ENCODE measurements around the gene FOXK2.
"Not testable (repeated sequence)": the region's sequence is repeated elsewhere in the genome, so short reads cannot be mapped to it uniquely, and the experiment has no call there.

The FOXK2 gene

GRCh38 chr17:82547981-82548380, 28.4 kb downstream of the FOXK2 start:
- H3K4me3 ChIP-seq (ENCODE audit: low read depth, low read length) = no peak overlapping the region
- TF ChIP-seq MYC (IDR thresholded peaks at IDR 0.05; ENCODE audit: low read depth, low read length) (no peak), CTCF (IDR thresholded peaks at IDR 0.05; ENCODE audit: low read depth, low read length) (no peak), POLR2A (IDR thresholded peaks at IDR 0.05; ENCODE audit: extremely low read depth, insufficient read length) (no peak)
- TF ChIP-seq, protein P1, sequence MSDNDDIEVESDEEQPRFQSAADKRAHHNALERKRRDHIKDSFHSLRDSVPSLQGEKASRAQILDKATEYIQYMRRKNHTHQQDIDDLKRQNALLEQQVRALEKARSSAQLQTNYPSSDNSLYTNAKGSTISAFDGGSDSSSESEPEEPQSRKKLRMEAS (IDR thresholded peaks at IDR 0.05; ENCODE audit: low read depth, low read length) = no peak
- no peak for DNase-seq (ENCODE audit: low read depth)

DNA sequence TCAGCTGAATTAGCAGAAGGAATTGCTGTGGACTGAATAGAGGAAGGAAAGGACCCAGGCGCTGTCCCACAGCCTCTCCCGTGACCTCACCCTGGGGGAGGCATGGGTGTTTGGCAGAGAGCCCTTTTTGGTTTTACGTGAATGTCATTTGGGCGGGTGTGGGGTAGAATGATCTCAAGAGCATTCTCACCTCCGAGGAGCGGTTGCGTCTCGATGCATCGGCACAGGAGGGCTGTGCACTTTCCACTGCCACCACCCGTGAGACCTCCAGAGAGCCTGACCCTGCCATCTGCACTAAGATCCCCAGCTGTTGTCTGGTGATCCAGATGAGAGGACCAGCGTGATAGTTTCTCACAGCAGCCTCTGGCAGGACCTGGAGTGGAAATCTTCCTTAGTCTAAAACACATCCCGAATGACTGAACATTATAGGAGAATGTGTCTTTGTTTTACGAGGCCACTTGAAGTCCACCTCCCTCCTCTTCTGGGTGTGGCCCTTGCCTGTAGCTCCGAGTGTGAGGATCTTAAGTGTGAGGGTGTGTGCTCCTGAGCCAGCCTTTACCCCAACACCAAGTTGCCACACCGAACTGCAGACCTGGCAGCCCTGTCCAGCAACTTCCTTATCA, 29.3 kb downstream of the FOXK2 start:
- no peak overlapping the region for H3K4me3 ChIP-seq (ENCODE audit: low read depth, low read length)
- DNase-seq (ENCODE audit: low read depth) = peak; percentile 46
- TF ChIP-seq POLR2A (IDR thresholded peaks at IDR 0.05; ENCODE audit: extremely low read depth, insufficient read length) (no peak), MYC (IDR thresholded peaks at IDR 0.05; ENCODE audit: low read depth, low read length) (no peak), CTCF (IDR thresholded peaks at IDR 0.05; ENCODE audit: low read depth, low read length) (no peak)
- TF ChIP-seq, protein P1 (IDR thresholded peaks at IDR 0.05; ENCODE audit: low read depth, low read length) = no peak

DNA sequence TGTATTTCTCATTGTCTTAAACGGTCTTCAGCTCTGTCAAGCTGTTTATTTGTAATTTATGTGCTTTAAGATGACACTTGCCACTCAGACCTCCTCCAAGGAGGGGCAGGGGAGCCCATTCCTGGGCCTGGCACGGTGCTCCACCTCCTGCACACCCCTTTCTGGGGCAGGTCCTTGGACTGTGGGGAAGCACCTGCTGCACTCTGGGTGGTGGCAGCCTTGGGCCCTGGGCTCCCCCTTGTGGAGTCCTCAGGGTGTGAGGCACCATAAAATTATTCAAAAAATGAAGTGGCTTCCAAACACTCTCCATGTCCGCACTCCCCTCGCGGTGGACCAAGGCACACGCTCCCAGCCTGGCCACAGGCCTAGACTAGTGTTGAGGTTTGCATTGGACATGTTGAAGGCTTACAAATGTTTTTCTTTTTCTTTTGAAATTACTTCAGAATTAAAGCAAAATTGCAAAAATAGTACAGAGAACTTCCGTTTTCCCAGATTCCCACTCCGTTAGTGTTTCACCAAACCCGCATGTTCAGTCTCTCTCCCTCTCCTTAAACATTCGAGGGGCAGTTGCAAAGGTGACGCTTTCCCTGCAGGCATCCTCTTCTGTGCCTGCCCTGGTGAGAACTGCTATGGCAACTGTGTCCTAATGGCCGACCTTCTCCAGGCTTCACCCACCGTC, 32.4 kb downstream of the FOXK2 start:
- DNase-seq (ENCODE audit: low read depth) = peak; percentile 76

DNA sequence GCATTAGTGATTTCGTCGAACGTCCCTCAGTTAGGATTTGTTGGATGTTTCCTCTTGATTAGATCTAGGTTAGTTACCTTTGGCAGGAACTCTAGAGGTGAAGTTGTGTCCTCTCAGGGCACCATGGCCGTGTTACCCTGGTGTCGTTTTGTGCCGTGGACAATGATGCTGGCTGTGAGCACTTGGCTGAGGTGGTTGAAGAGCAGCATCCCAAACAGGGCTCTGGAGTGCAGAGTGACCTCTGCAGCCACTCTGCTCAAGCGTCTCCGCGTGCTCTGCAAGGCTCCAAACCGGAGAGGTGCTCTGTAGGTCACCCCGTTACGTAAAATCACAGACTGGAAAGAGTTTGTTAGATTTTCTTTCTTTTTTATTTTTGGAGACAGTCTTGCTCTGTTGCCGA, 33.0 kb downstream of the FOXK2 start:
- no peak overlapping the region for H3K4me3 ChIP-seq (ENCODE audit: low read depth, low read length)
- TF ChIP-seq POLR2A (IDR thresholded peaks at IDR 0.05; ENCODE audit: extremely low read depth, insufficient read length) (no peak), CTCF (IDR thresholded peaks at IDR 0.05; ENCODE audit: low read depth, low read length) (no peak), MYC (IDR thresholded peaks at IDR 0.05; ENCODE audit: low read depth, low read length) (no peak)
- TF ChIP-seq, protein P1 (IDR thresholded peaks at IDR 0.05; ENCODE audit: low read depth, low read length) = no peak
- DNase-seq (ENCODE audit: low read depth) = no peak

More for the DNA sequence above, 32.4 kb downstream of the FOXK2 start:
- no peak overlapping the region for H3K4me3 ChIP-seq (ENCODE audit: low read depth, low read length)
- peak; percentile 74 for TF ChIP-seq CTCF (IDR thresholded peaks at IDR 0.05; ENCODE audit: low read depth, low read length)
- no peak for TF ChIP-seq POLR2A (IDR thresholded peaks at IDR 0.05; ENCODE audit: extremely low read depth, insufficient read length)
- TF ChIP-seq, protein P1 (IDR thresholded peaks at IDR 0.05; ENCODE audit: low read depth, low read length) = peak; percentile 36; the same call in 1 of the 2 replicates
- TF ChIP-seq MYC (IDR thresholded peaks at IDR 0.05; ENCODE audit: low read depth, low read length) = peak; percentile 35; the same call in 1 of the 2 replicates

GRCh38 chr17:82553210-82553930, 33.8 kb downstream of the FOXK2 start:
- no peak overlapping the region for H3K4me3 ChIP-seq (ENCODE audit: low read depth, low read length)
- no peak for TF ChIP-seq MYC (IDR thresholded peaks at IDR 0.05; ENCODE audit: low read depth, low read length)
- TF ChIP-seq POLR2A (IDR thresholded peaks at IDR 0.05; ENCODE audit: extremely low read depth, insufficient read length) = no peak
- TF ChIP-seq CTCF (IDR thresholded peaks at IDR 0.05; ENCODE audit: low read depth, low read length) = no peak
- TF ChIP-seq, protein P1 (IDR thresholded peaks at IDR 0.05; ENCODE audit: low read depth, low read length) = no peak
- DNase-seq (ENCODE audit: low read depth) = no peak

DNA sequence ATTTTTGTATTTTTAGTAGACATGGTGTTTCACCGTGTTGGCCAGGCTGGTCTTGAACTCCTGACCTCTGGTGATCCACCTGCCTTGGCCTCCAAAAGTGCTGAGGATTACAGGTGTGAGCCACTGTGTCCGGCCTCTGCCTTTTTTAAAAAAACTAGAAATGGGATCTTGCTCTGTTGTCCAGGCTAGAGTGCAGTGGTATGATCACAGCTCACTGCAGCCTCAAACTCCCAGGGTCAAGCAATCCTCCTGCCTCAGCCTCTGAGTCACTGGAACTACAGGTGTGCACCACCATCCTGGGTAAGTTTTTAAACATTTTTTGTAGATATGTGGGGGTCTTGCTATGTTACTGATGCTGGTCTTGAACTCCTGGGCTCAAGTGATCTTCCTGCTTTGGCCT, 38.0 kb downstream of the FOXK2 start:
- DNase-seq (ENCODE audit: low read depth); H3K4me3 ChIP-seq (ENCODE audit: low read depth, low read length): not testable (repeated sequence)

Measured in NB4 (cell line).